Activated CD8-positive, alpha-beta memory T cell treated with anti-CD3 and anti-CD28 coated beads, Interleukin-2, amount 10 ng/mL, durations not matched to agents 7 days and 5 days (primary cell): ENCODE data around the gene SPEM2. TPM values are rescaled to one million over a fixed set of nuclear protein-coding genes. Genes with fewer than 3 reads are reported as not detected.

Experiments used
- ATAC-seq: fragments of 150-1000 bp; cut with Tn5 transposase; one replicate; pipeline ENCODE4 v1.10.0; 2021; ENCODE audit warnings: moderate library complexity
- CTCF ChIA-PET: fragments of 350-600 bp; sonication (Branson Sonifier 250); formaldehyde crosslinking; loops from one replicate; lab custom pipeline; 2021; ENCODE audit warnings: antibody characterized with exemption; lab: Charles Lee
- DNase-seq: peaks from one replicate; pipeline ENCODE4 v3.0.0-alpha.2; 2020
- H3K27ac Mint-ChIP-seq: one replicate; pipeline ENCODE4 v1.8.0; 2021; ENCODE audit warnings: mild to moderate bottlenecking, mixed read lengths
- H3K27me3 Mint-ChIP-seq: one replicate; pipeline ENCODE4 v1.8.0; 2021; ENCODE audit warnings: mixed read lengths
- H3K36me3 Mint-ChIP-seq: one replicate; pipeline ENCODE4 v1.8.0; 2021; ENCODE audit warnings: mild to moderate bottlenecking, mixed read lengths
- H3K4me1 Mint-ChIP-seq: one replicate; pipeline ENCODE4 v1.8.0; 2021; ENCODE audit warnings: mixed read lengths
- H3K4me3 Mint-ChIP-seq: one replicate; pipeline ENCODE4 v1.8.0; 2021; ENCODE audit warnings: mild to moderate bottlenecking, moderate library complexity, mixed read lengths
- H3K9me3 Mint-ChIP-seq: one replicate; pipeline ENCODE4 v1.8.0; 2022; ENCODE audit warnings: low read depth, mixed read lengths
- total RNA-seq, 2 experiments: library from RNA; stranded (reverse); gene quantifications; one replicate each; pipeline ENCODE4 v1.2.3, GENCODE V29; 2021

Gene SPEM2
- total RNA-seq, 2 experiments from 2014 or later = not detected

GRCh38 chr17:7392696-7393612 is 32.5 kb upstream of the SPEM2 start:
- no peak overlapping the region for H3K27ac Mint-ChIP-seq
- no peaks in the 10 kb centered on the region for H3K27me3 Mint-ChIP-seq
- CTCF ChIA-PET = interaction anchor here (0.7 to 2.6 kb wide), 7 partner anchors 8 to 295 kb away, joined by 3 to 11 read pairs (median 5); partner anchors contain the start of genes SENP3, TMEM256 and WRAP53
- no peak for DNase-seq
- H3K9me3 Mint-ChIP-seq = no peaks in the 10 kb centered on the region
- peaks cover 18% of the 10 kb centered on the region for H3K4me1 Mint-ChIP-seq
- no peak for ATAC-seq
- peaks cover 4% of the 10 kb centered on the region for H3K36me3 Mint-ChIP-seq
- H3K4me3 Mint-ChIP-seq = peak overlapping the region; percentile 94

GRCh38 chr17:7393613-7394451 is 31.6 kb upstream of the SPEM2 start:
- H3K36me3 Mint-ChIP-seq = peaks cover 4% of the 10 kb centered on the region
- ATAC-seq = peak; percentile 45
- H3K9me3 Mint-ChIP-seq = no peaks in the 10 kb centered on the region
- H3K4me3 Mint-ChIP-seq = peak overlapping the region; percentile 94
- peaks cover 18% of the 10 kb centered on the region for H3K4me1 Mint-ChIP-seq
- no peaks in the 10 kb centered on the region for H3K27me3 Mint-ChIP-seq
- CTCF ChIA-PET = interaction anchor here (1.1 to 2.6 kb wide), 8 partner anchors 9 to 294 kb away, joined by 3 to 11 read pairs (median 4); partner anchors contain the start of genes SENP3, TMEM256 and WRAP53
- peak overlapping the region; percentile 84 for H3K27ac Mint-ChIP-seq
- DNase-seq = peak; percentile 57

DNA sequence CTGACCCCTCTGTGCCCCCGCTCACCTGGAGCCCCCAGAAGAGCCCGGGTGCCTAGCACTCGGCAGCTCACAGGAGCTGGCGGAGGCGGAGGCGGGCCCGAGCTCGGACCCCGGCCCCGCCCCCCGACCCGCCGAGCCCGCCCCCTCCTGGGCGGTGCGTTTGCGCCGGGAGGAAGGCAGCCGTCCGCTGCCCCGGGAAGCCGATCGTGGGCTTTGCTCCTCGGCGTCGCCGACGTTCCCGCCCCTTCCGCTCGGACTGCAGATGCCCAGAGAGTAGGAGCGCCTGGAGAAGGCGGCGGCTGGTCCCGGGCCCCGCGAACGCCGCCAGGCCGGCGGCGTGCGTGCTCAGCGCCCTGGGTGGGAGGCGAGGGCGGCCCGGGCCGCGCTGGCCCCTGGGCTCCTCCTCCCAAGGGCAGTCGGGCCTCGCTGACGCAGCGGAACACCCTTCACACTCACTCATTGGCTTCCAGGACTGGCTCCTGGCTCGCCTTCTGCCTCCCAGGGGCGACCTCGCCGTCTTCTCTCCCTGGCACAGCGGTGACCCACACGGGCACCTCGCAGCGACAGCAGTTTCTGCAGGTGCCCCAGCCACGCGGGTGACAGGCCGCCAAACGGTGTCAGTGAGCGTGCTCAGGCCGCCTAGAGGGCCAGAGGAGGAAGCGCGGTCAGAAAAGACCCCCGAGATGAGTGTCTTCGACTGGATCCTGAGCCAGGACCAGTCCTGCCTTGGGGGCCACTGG is 30.8 kb upstream of the SPEM2 start, which contains the start of gene PLSCR3:
PLSCR3 (minus strand) TSS at position 74 of the 740 bp plus-strand sequence. CDS start 415 bp downstream, outside the sequence.
- peaks cover 18% of the 10 kb centered on the region for H3K4me1 Mint-ChIP-seq
- no peaks in the 10 kb centered on the region for H3K27me3 Mint-ChIP-seq
- peak within 1 kb of the TSS; percentile 94 for H3K4me3 Mint-ChIP-seq
- no peaks in the 10 kb centered on the region for H3K9me3 Mint-ChIP-seq
- DNase-seq (peak; percentile 86), ATAC-seq (peak; percentile 92)
- peak within 1 kb of the TSS; percentile 85 for H3K27ac Mint-ChIP-seq
- peaks cover 3% of the 10 kb centered on the region for H3K36me3 Mint-ChIP-seq
- CTCF ChIA-PET = interaction anchor here (1.2 to 2.6 kb wide), 7 partner anchors 10 to 294 kb away, joined by 3 to 11 read pairs (median 5); partner anchors contain the start of genes SENP3 and WRAP53

DNA sequence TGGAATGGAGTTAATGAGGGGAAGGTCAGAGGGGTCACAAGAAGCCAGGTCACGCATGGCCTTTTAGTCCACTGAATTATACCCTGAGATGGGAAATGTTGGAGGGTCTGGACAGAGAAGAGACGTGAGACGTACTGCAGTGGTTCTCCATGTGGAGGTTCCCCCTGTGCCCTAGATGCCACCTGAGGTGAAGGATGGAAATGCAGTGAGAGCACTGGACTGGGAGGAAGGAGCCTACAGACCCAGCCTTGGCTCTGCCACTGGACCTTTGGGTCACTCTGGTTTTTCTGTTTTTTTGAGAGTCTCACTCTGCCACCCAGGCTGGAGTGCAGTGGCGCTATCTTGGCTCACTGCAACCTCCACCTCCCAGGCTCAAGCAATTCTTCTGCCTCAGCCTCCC is 29.3 kb upstream of the SPEM2 start:
- CTCF ChIA-PET = interaction anchor here (3.0 kb wide), 1 partner anchor 40 kb away, joined by 16 read pairs; the partner anchor contains the start of gene TMEM102
- H3K4me3 Mint-ChIP-seq = no peak overlapping the region

GRCh38 chr17:7398612-7399011 is 26.8 kb upstream of the SPEM2 start:
- no peaks in the 10 kb centered on the region for H3K27me3 Mint-ChIP-seq
- no peak overlapping the region for H3K27ac Mint-ChIP-seq
- H3K9me3 Mint-ChIP-seq = no peaks in the 10 kb centered on the region
- CTCF ChIA-PET = interaction anchor here (1.0 to 3.0 kb wide), 4 partner anchors 37 to 162 kb away, joined by 4 to 16 read pairs (median 6); partner anchors contain the start of gene TMEM102
- no peak overlapping the region for H3K4me3 Mint-ChIP-seq
- no peaks in the 10 kb centered on the region for H3K36me3 Mint-ChIP-seq
- DNase-seq = no peak
- no peak for ATAC-seq
- peaks cover 14% of the 10 kb centered on the region for H3K4me1 Mint-ChIP-seq

More for the DNA sequence above, 29.3 kb upstream of the SPEM2 start:
- Mint-ChIP-seq H3K4me1 (peaks cover 18% of the 10 kb centered on the region), H3K9me3 (no peaks in the 10 kb centered on the region), H3K36me3 (no peaks in the 10 kb centered on the region), H3K27me3 (no peaks in the 10 kb centered on the region), H3K27ac (no peak overlapping the region)
- ATAC-seq = no peak
- no peak for DNase-seq

GRCh38 chr17:7403043-7403726 is 22.2 kb upstream of the SPEM2 start:
- no peaks in the 10 kb centered on the region for H3K9me3 Mint-ChIP-seq
- H3K36me3 Mint-ChIP-seq = no peaks in the 10 kb centered on the region
- peak overlapping the region; percentile 95 for H3K27ac Mint-ChIP-seq
- CTCF ChIA-PET = interaction anchor here (1.0 to 4.0 kb wide), 7 partner anchors 14 to 186 kb away, joined by 3 to 34 read pairs (median 5); partner anchors contain the start of genes SOX15 and TMEM102
- peak; percentile 61 for DNase-seq
- no peak for ATAC-seq
- H3K4me1 Mint-ChIP-seq = peaks cover 15% of the 10 kb centered on the region
- H3K27me3 Mint-ChIP-seq = peaks cover 9% of the 10 kb centered on the region
- peak overlapping the region; percentile 88 for H3K4me3 Mint-ChIP-seq

DNA sequence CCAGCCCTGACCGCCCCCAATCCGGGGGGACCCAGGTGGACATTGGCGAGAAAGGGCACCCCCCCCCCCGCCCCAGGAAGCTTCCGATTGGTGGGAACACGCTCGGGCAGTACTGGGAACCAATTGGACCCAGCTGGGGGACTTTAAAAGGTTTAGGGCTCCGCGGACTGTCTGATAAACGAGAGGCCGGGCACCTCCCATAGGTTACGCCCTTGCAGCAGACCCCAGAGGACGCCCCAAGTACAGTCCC is 21.8 kb upstream of the SPEM2 start:
- DNase-seq = no peak
- Mint-ChIP-seq H3K9me3 (no peaks in the 10 kb centered on the region), H3K36me3 (no peaks in the 10 kb centered on the region), H3K4me1 (peaks cover 15% of the 10 kb centered on the region), H3K27me3 (peaks cover 9% of the 10 kb centered on the region), H3K27ac (peak overlapping the region; percentile 95), H3K4me3 (peak overlapping the region; percentile 88)
- ATAC-seq = no peak
- CTCF ChIA-PET = interaction anchor here (0.7 to 4.0 kb wide), 9 partner anchors 11 to 157 kb away, joined by 3 to 34 read pairs (median 3); partner anchors contain the start of gene TMEM102

DNA sequence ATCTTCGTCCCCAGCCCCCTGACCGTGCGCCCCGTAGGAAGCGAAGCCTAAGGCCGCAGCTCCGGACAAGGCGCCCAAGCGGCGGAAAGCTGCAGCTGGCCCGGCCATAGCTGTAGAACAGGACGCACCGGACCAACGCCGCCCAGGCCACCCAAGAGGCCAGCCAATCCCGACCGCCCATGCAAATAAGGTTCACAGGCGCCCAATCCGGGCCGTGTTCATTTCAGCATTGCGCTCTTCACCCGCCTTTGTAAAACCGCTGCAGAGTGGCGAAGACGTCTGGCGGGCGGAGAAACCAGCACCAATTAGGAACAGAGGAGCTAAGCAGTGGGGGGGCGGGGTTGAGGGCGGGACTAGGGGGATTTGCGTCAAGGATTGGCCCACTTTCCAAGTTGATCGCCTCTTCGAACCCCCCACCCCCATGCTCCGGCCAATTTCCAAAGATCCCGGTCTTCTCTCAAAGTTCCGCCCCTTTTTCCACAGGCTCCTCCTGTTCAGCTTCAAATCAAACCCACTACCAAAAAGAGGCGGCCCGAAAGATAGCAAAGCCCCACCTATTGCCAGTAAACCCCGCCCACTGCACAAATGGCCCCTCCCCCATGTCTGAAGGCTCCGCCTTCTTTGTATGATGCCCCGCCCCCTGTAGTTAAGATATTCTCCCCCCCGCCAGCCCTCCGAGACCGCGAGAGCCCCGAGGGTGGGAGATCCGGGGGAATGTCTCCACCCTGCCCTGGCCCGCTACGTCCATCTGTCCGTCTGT is 21.3 kb upstream of the SPEM2 start, which contains the start of gene TMEM256:
TMEM256 (minus strand) TSS at position 121 of the 760 bp plus-strand sequence; CDS start at position 108, 13 bp downstream.
- H3K9me3 Mint-ChIP-seq = no peaks in the 10 kb centered on the region
- CTCF ChIA-PET = interaction anchor here (0.6 to 4.0 kb wide), 11 partner anchors 11 to 283 kb away, joined by 3 to 34 read pairs (median 3); partner anchors contain the start of genes TMEM102 and TP53
- ATAC-seq = peak; percentile 94
- H3K4me1 Mint-ChIP-seq = peaks cover 15% of the 10 kb centered on the region
- peak; percentile 99 for DNase-seq
- no peaks in the 10 kb centered on the region for H3K36me3 Mint-ChIP-seq
- peaks cover 9% of the 10 kb centered on the region for H3K27me3 Mint-ChIP-seq
- peak within 1 kb of the TSS; percentile 88 for H3K4me3 Mint-ChIP-seq
- peak within 1 kb of the TSS; percentile 95 for H3K27ac Mint-ChIP-seq

- Mint-ChIP-seq H3K4me3 (peak overlapping the region; percentile 88), H3K4me1 (peaks cover 15% of the 10 kb centered on the region), H3K9me3 (no peaks in the 10 kb centered on the region), H3K36me3 (no peaks in the 10 kb centered on the region), H3K27me3 (peaks cover 9% of the 10 kb centered on the region), H3K27ac (peak overlapping the region; percentile 95)
- ATAC-seq = peak; percentile 43
- DNase-seq = peak; percentile 74
- CTCF ChIA-PET = interaction anchor here (0.6 to 4.0 kb wide), 8 partner anchors 21 to 283 kb away, joined by 3 to 34 read pairs (median 3); partner anchors contain the start of genes TMEM102 and TP53
Measured at GRCh38 chr17:7404737-7405349, 20.6 kb upstream of the SPEM2 start.

DNA sequence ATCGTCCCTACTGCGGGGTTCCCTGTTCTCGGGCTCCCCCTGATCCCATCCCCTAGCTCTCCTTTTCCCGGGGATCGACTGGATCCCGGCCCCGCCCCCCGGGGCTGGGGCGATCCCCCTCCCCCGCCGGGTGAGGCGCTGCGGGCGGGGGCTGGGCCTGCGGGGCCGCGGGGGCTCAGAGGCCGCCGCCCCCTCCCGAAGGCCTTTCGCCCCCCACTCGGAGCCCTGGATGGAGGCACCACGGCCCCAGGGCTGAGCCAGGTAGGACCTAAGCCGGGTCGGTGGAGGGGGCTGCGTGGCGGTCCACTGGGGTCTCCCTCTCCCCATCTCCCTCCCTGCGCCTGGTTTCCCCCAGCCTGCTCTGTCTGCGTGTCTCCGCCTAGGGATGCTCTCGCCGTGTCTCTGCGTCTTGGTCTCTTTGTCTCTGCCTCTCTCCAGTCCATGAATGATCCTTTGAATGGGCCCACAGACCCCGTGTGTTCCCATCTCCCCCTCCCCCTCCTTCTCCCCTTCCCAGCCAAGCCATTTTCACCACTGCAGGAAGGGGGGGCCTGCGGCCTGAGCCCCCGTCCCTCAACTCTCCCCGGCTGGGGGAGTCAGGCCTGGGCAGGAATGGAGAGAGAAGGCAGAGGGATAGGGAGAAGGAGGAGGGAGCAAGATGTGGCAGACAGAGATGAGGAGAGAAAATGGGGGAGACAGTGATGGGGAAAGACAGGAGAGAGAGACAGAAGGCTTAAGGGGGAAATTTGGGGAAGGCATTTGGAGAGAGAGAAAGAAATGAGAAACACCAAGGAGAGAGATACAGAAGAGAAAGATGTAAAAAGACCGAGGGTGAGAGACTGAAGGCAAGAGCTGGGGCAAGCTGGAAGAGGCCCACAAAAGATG is 19.8 kb upstream of the SPEM2 start:
- peak overlapping the region; percentile 88 for H3K4me3 Mint-ChIP-seq
- DNase-seq (no peak), ATAC-seq (no peak)
- peaks cover 9% of the 10 kb centered on the region for H3K27me3 Mint-ChIP-seq
- H3K27ac Mint-ChIP-seq = no peak overlapping the region
- CTCF ChIA-PET = interaction anchor here (0.9 to 4.0 kb wide), 3 partner anchors 22 to 50 kb away, joined by 3 to 34 read pairs (median 4); partner anchors contain the start of gene TMEM102
- peaks cover 15% of the 10 kb centered on the region for H3K4me1 Mint-ChIP-seq
- no peaks in the 10 kb centered on the region for H3K36me3 Mint-ChIP-seq
- H3K9me3 Mint-ChIP-seq = no peaks in the 10 kb centered on the region
